HG03066 (cell line): ENCODE measurements around the gene ROPN1B.

Experiments used
- ATAC-seq: cut with Tn5 transposase; IDR thresholded peaks from one replicate; pipeline ENCODE4 v1.9.1; 2021; ENCODE audit warnings: low read depth; ENCODE audit not compliant: unreplicated experiment

ROPN1B gene

GRCh38 chr3:126026277-126026751 lies 57.3 kb downstream of the ROPN1B start:
- no peak for ATAC-seq

- ATAC-seq = no peak
Observed at GRCh38 chr3:126026761-126027160, 57.8 kb downstream of the ROPN1B start.

GRCh38 chr3:126028096-126028495 lies 59.1 kb downstream of the ROPN1B start:
- ATAC-seq = no peak

GRCh38 chr3:126029241-126029640 lies 60.3 kb downstream of the ROPN1B start:
- ATAC-seq = no peak

- ATAC-seq = no peak
Observed at GRCh38 chr3:126030455-126030854, 61.5 kb downstream of the ROPN1B start.

- ATAC-seq = no peak
Observed at GRCh38 chr3:126031981-126032471, 63.0 kb downstream of the ROPN1B start.
